H9 (cell line): Measurements from ENCODE around the gene IRX4. TPM values are rescaled to one million over a fixed set of nuclear protein-coding genes. Genes with fewer than 3 reads are reported as not detected.

ENCODE experiments used
- DNase-seq: peaks from one replicate; pipeline ENCODE4 v3.0.0-alpha.2; 2017
- H2AFZ ChIP-seq: one replicate; pipeline ENCODE4 v1.6.1; 2013; ENCODE audit warnings: mild to moderate bottlenecking, low read length, control low read depth, moderate library complexity
- H2AK5ac ChIP-seq: 2 replicates; pipeline ENCODE4 v1.6.1; 2013; ENCODE audit warnings: low read length, control low read depth, mixed read lengths; ENCODE audit not compliant: insufficient read length
- H2BK120ac ChIP-seq: one replicate; pipeline ENCODE4 v1.6.1; 2013; ENCODE audit warnings: low read depth, mild to moderate bottlenecking, low read length, control low read depth, inconsistent platforms; ENCODE audit not compliant: poor library complexity, severe bottlenecking
- H2BK12ac ChIP-seq: 2 replicates; pipeline ENCODE4 v1.6.1; 2013; ENCODE audit warnings: low read length, control low read depth, mixed read lengths, low read depth; ENCODE audit not compliant: insufficient read length
- H2BK15ac ChIP-seq: 2 replicates; pipeline ENCODE4 v1.6.1; 2013; ENCODE audit warnings: low read depth, low read length, control low read depth
- H2BK20ac ChIP-seq: one replicate; pipeline ENCODE4 v1.6.1; 2013; ENCODE audit warnings: low read depth, mild to moderate bottlenecking, low read length, control low read depth, inconsistent platforms; ENCODE audit not compliant: poor library complexity, severe bottlenecking
- H2BK5ac ChIP-seq: 2 replicates; pipeline ENCODE4 v1.6.1; 2013; ENCODE audit warnings: low read length, control low read depth, mixed read lengths; ENCODE audit not compliant: insufficient read length
- H3K14ac ChIP-seq: 2 replicates; pipeline ENCODE4 v1.6.1; 2013; ENCODE audit warnings: low read length, control low read depth; ENCODE audit not compliant: insufficient read depth
- H3K18ac ChIP-seq: 2 replicates; pipeline ENCODE4 v1.6.1; 2013; ENCODE audit warnings: low read depth, mild to moderate bottlenecking, mixed read lengths, low read length, control low read depth; ENCODE audit not compliant: insufficient read length
- H3K23ac ChIP-seq: 2 replicates; pipeline ENCODE4 v1.6.1; 2013; ENCODE audit warnings: low read length, control low read depth, mixed read lengths, low read depth; ENCODE audit not compliant: insufficient read length
- H3K23me2 ChIP-seq: 2 replicates; pipeline ENCODE4 v1.6.1; 2013; ENCODE audit warnings: low read depth, mild to moderate bottlenecking, mixed read lengths, low read length, control low read depth; ENCODE audit not compliant: insufficient read length, poor library complexity, severe bottlenecking
- H3K27ac ChIP-seq: 2 replicates; pipeline ENCODE4 v1.5.1; 2013; ENCODE audit warnings: low read length, control low read depth, mixed read lengths, low read depth; ENCODE audit not compliant: insufficient read length
- H3K27me3 ChIP-seq: 2 replicates; pipeline ENCODE4 v1.6.1; 2013; ENCODE audit warnings: low read length, control low read depth, inconsistent platforms; ENCODE audit not compliant: insufficient read depth
- H3K4ac ChIP-seq: 2 replicates; pipeline ENCODE4 v1.6.1; 2013; ENCODE audit warnings: low read depth, mild to moderate bottlenecking, control low read depth, inconsistent platforms, low read length, moderate library complexity
- H3K4me1 ChIP-seq: 2 replicates; pipeline ENCODE4 v1.6.1; 2013; ENCODE audit warnings: low read length, control low read depth, inconsistent platforms; ENCODE audit not compliant: insufficient read depth
- H3K4me2 ChIP-seq: 2 replicates; pipeline ENCODE4 v1.6.1; 2013; ENCODE audit warnings: low read length, control low read depth, mixed read lengths; ENCODE audit not compliant: insufficient read length, insufficient read depth
- H3K56ac ChIP-seq: 2 replicates; pipeline ENCODE4 v1.6.1; 2013; ENCODE audit warnings: low read depth, mild to moderate bottlenecking, mixed read lengths, low read length, control low read depth; ENCODE audit not compliant: insufficient read length
- H3K79me1 ChIP-seq: 2 replicates; pipeline ENCODE4 v1.6.1; 2013; ENCODE audit warnings: low read depth, mild to moderate bottlenecking, moderate library complexity, low read length, control low read depth, inconsistent platforms; ENCODE audit not compliant: insufficient read depth, poor library complexity, severe bottlenecking
- H3K79me2 ChIP-seq: 2 replicates; pipeline ENCODE4 v1.6.1; 2013; ENCODE audit warnings: low read length, control low read depth, inconsistent platforms; ENCODE audit not compliant: insufficient read depth
- H3K9ac ChIP-seq: 2 replicates; pipeline ENCODE4 v1.6.1; 2013; ENCODE audit warnings: low read length, control low read depth, mixed read lengths; ENCODE audit not compliant: insufficient read length; ENCODE audit errors: extremely low read depth
- H3K9me3 ChIP-seq: one replicate; pipeline ENCODE4 v1.6.1; 2013; ENCODE audit warnings: low read depth, low read length, inconsistent platforms; ENCODE audit not compliant: control insufficient read depth
- H3T11ph ChIP-seq: one replicate; pipeline ENCODE4 v1.6.1; 2013; ENCODE audit warnings: mild to moderate bottlenecking, low read length, control low read depth, inconsistent platforms
- H4K20me1 ChIP-seq: one replicate; pipeline ENCODE4 v1.6.1; 2013; ENCODE audit not compliant: control insufficient read depth, insufficient read length, insufficient read depth
- H4K5ac ChIP-seq: 2 replicates; pipeline ENCODE4 v1.6.1; 2013; ENCODE audit warnings: low read depth, mild to moderate bottlenecking, mixed read lengths, low read length, control low read depth; ENCODE audit not compliant: insufficient read length
- H4K8ac ChIP-seq: replicated peaks from 2 replicates; pipeline ENCODE4 v1.6.1; 2013; ENCODE audit warnings: low read length, control low read depth, mixed read lengths, low read depth; ENCODE audit not compliant: insufficient read length
- H4K91ac ChIP-seq: 2 replicates; pipeline ENCODE4 v1.6.1; 2013; ENCODE audit warnings: low read depth, mild to moderate bottlenecking, moderate library complexity, mixed read lengths, low read length, control low read depth; ENCODE audit not compliant: insufficient read length
- H3K27ac Mint-ChIP-seq, 3 experiments: 2 replicates in 2 of 3; 3 replicates in 1 of 3; pipeline ENCODE4 v1.8.0; 2020 to 2021; ENCODE audit warnings: mixed read lengths in 3 of 3, mild to moderate bottlenecking in 1 of 3, moderate library complexity in 1 of 3
- H3K27me3 Mint-ChIP-seq: 2 replicates; pipeline ENCODE4 v1.8.0; 2021; ENCODE audit warnings: low read depth, mild to moderate bottlenecking, moderate library complexity, mixed read lengths
- H3K36me3 Mint-ChIP-seq, 3 experiments: 2 replicates in 2 of 3; 3 replicates in 1 of 3; pipeline ENCODE4 v1.8.0; 2020 to 2021; ENCODE audit warnings: low read depth in 3 of 3, mixed read lengths in 3 of 3; ENCODE audit not compliant: insufficient read depth in 1 of 3
- H3K4me1 Mint-ChIP-seq, 2 experiments: 2 replicates each; pipeline ENCODE4 v1.8.0; 2020; ENCODE audit warnings: mixed read lengths in 2 of 2
- H3K4me3 Mint-ChIP-seq, 2 experiments: 2 replicates in 1 of 2; 3 replicates in 1 of 2; pipeline ENCODE4 v1.8.0; 2020 to 2021; ENCODE audit warnings: mild to moderate bottlenecking in 2 of 2, mixed read lengths in 2 of 2, moderate library complexity in 1 of 2
- H3K9me3 Mint-ChIP-seq, 2 experiments: 2 replicates in 1 of 2; 3 replicates in 1 of 2; pipeline ENCODE4 v1.8.0; 2020; ENCODE audit warnings: mild to moderate bottlenecking in 2 of 2, mixed read lengths in 2 of 2, moderate library complexity in 1 of 2
- CTCF ChIP-seq: fragments of 200-600 bp; sonication (generic); conservative IDR thresholded peaks from 3 replicates; pipeline ENCODE4 v1.8.0; 2021; ENCODE audit warnings: antibody characterized with exemption, mild to moderate bottlenecking
- WGBS: extraction: QIAGEN DNeasy Blood & Tissue Kit; methylation state at CpG from one replicate; pipeline ENCODE4 v1.1.7; 2013; ENCODE audit warnings: missing lambda C conversion rate, low lambda C conversion rate, mixed read lengths; ENCODE audit not compliant: insufficient read length; ENCODE audit errors: extremely low coverage; 5-methylcytosine and 5-hydroxymethylcytosine counted together
- total RNA-seq: library from RNA; stranded (reverse); gene quantifications from 2 replicates; pipeline ENCODE4 v1.2.1, GENCODE V29; 2021

The IRX4 gene
- total RNA-seq, 1 experiment from 2014 or later, result 3.2 TPM

- Histone ChIP-seq H4K5ac (no peak overlapping the region), H3K27me3 (no peaks in the 10 kb centered on the region), H2AK5ac (no peak overlapping the region), H3K14ac (no peak overlapping the region), H3K4me1 (no peaks in the 10 kb centered on the region), H3K4me2 (no peak overlapping the region), H2BK12ac (no peak overlapping the region), H2AFZ (no peak overlapping the region), H3K4ac (no peak overlapping the region), H3K79me1 (no peaks in the 10 kb centered on the region), H3K79me2 (no peaks in the 10 kb centered on the region), H2BK20ac (no peak overlapping the region), H3K23ac (no peak overlapping the region), H3K18ac (no peak overlapping the region), H4K20me1 (no peaks in the 10 kb centered on the region), H3T11ph (no peak overlapping the region), H4K8ac (no peak overlapping the region), H3K9ac (no peak overlapping the region), H3K27ac (no peak overlapping the region), H2BK15ac (no peak overlapping the region), H2BK120ac (no peak overlapping the region), H3K9me3 (no peaks in the 10 kb centered on the region), H4K91ac (no peak overlapping the region), H2BK5ac (no peak overlapping the region), H3K23me2 (no peaks in the 10 kb centered on the region), H3K56ac (no peak overlapping the region)
- DNase-seq, result peak; percentile 57
- peaks cover 36 to 50% of the 10 kb centered on the region in 2 experiments for H3K4me1 Mint-ChIP-seq
- peak overlapping the region in 1 of 3 experiments; percentile 85; a peak in 2 of 7 replicates for H3K27ac Mint-ChIP-seq
- H3K9me3 Mint-ChIP-seq, result no peaks in the 10 kb centered on the region; a peak in 1 of 5 replicates
- no peak overlapping the region for H3K4me3 Mint-ChIP-seq
- TF ChIP-seq CTCF, result no peak
- H3K36me3 Mint-ChIP-seq, result peaks cover 0 to 3% (median 2%) of the 10 kb centered on the region in 3 experiments; a peak in 2 of 7 replicates
- WGBS, result no CpG with 5 or more reads among the region's 14 CpGs
- H3K27me3 Mint-ChIP-seq, result peaks cover 14% of the 10 kb centered on the region
These were observed 50.9 kb downstream of the IRX4 start for GRCh38 chr5:1831677-1832313.
